ENCODE measurements around the gene ACTR8. TPM values are rescaled to one million over a fixed set of nuclear protein-coding genes. Genes with fewer than 3 reads are reported as not detected.

Gene ACTR8
- total and polyA plus RNA-seq, 2 of the 13 experiments (the other 11 are each of a cell fraction or from before 2014, with no cell fraction given), result 15.5 to 29.0 TPM

DNA sequence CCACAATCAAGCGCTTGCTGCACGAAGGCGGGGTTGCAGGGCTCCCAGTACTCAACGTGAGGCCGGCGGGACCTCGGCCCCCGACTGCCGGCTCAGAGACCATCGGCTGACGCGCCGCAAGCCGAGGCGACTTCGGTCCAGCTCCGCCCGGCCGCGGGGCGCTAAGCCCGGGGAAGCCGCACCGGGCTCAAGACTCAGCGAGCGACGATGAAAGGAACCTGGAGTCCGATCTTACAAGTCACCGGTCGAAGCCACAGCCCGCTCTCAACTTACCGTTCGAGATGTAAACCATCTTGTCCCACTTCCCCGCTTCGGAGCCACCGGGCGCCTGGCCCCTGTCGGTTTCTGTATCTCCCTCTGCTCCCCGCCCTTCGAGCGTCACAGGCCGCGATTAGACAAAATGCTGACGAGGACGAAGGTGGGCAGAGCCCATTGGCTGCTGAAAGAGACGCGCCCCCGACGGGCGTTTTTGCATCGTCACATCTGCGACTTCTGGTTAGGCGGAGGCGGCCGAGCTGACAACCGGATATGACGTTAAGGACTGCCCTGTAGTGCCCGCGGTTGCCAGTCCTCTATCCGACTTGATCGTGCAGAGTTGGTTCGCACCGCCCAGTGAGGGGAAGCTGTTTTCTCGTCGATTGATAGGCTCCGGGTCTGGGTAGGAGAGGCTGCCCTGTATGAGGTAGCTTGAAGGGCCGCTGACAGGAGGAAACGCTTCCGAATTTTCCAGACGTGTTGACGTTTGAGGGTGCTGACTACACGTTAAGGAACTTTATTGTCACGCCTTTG, 9.7 kb upstream of the ACTR8 start, which contains the start of gene SELENOK (continued):
- TF ChIP-seq SMC3 (IDR thresholded peaks at IDR 0.05; ENCODE audit: low read length) (0 out of 2 replicates have a peak, but pooled peaks have one; percentile 1), PPARG (CRISPR knock-in tag; conservative IDR thresholded peaks at IDR 0.05) (no peak), ZFX (CRISPR knock-in tag; IDR thresholded peaks at IDR 0.05; ENCODE audit: low read depth) (peak; percentile 76), ZNF274 (CRISPR knock-in tag; IDR thresholded peaks at IDR 0.05) (peak; percentile 11; the same call in 1 of the 2 replicates), TP53 (CRISPR knock-in tag; conservative IDR thresholded peaks at IDR 0.05) (no peak), ZNF543 (CRISPR knock-in tag; IDR thresholded peaks at IDR 0.05) (no peak), ZKSCAN1 (IDR thresholded peaks at IDR 0.05; ENCODE audit: low read length) (no peak), TBL1XR1 (IDR thresholded peaks at IDR 0.05; ENCODE audit: borderline replicate concordance, low read length, partially characterized antibody) (no peak), E2F1 (CRISPR knock-in tag; IDR thresholded peaks at IDR 0.05) (peak; percentile 49; the same call in 1 of the 2 replicates), NFKBIZ (CRISPR knock-in tag; IDR thresholded peaks at IDR 0.05) (no peak), CSRNP1 (CRISPR knock-in tag; IDR thresholded peaks at IDR 0.05) (no peak), CBX5 (CRISPR knock-in tag; IDR thresholded peaks at IDR 0.05; ENCODE audit: borderline replicate concordance) (no peak), ATF1 (CRISPR knock-in tag; IDR thresholded peaks at IDR 0.05) (peak; percentile 98), CREM (IDR thresholded peaks at IDR 0.05) (peak; percentile 99), CREM (CRISPR knock-in tag; IDR thresholded peaks at IDR 0.05) (peak; percentile 66; the same call in 1 of the 2 replicates), KDM4B (CRISPR knock-in tag; IDR thresholded peaks at IDR 0.05) (no peak), HMG20B (CRISPR knock-in tag; conservative IDR thresholded peaks at IDR 0.05) (no peak), NR2C2 (CRISPR knock-in tag; IDR thresholded peaks at IDR 0.05; ENCODE audit: borderline replicate concordance) (peak; percentile 81), MAF1 (CRISPR knock-in tag; IDR thresholded peaks at IDR 0.05; ENCODE audit: borderline replicate concordance) (no peak), ZNF607 (CRISPR knock-in tag; IDR thresholded peaks at IDR 0.05; ENCODE audit: borderline replicate concordance) (peak; percentile 38; the same call in 1 of the 2 replicates), ZNF33A (CRISPR knock-in tag; IDR thresholded peaks at IDR 0.05; ENCODE audit: borderline replicate concordance) (no peak), HES4 (CRISPR knock-in tag; IDR thresholded peaks at IDR 0.05; ENCODE audit: borderline replicate concordance) (no peak)
- TF ChIP-seq, protein P1, sequence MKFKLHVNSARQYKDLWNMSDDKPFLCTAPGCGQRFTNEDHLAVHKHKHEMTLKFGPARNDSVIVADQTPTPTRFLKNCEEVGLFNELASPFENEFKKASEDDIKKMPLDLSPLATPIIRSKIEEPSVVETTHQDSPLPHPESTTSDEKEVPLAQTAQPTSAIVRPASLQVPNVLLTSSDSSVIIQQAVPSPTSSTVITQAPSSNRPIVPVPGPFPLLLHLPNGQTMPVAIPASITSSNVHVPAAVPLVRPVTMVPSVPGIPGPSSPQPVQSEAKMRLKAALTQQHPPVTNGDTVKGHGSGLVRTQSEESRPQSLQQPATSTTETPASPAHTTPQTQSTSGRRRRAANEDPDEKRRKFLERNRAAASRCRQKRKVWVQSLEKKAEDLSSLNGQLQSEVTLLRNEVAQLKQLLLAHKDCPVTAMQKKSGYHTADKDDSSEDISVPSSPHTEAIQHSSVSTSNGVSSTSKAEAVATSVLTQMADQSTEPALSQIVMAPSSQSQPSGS (CRISPR knock-in tag; IDR thresholded peaks at IDR 0.05), result peak; percentile 59; the same call in 1 of the 2 replicates
- TF ChIP-seq, protein P2, sequence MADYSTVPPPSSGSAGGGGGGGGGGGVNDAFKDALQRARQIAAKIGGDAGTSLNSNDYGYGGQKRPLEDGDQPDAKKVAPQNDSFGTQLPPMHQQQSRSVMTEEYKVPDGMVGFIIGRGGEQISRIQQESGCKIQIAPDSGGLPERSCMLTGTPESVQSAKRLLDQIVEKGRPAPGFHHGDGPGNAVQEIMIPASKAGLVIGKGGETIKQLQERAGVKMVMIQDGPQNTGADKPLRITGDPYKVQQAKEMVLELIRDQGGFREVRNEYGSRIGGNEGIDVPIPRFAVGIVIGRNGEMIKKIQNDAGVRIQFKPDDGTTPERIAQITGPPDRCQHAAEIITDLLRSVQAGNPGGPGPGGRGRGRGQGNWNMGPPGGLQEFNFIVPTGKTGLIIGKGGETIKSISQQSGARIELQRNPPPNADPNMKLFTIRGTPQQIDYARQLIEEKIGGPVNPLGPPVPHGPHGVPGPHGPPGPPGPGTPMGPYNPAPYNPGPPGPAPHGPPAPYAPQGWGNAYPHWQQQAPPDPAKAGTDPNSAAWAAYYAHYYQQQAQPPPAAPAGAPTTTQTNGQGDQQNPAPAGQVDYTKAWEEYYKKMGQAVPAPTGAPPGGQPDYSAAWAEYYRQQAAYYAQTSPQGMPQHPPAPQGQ (CRISPR knock-in tag; IDR thresholded peaks at IDR 0.05; ENCODE audit: borderline replicate concordance), result no peak

All from HepG2 (cell line).